GM21515 (cell line): ENCODE data around the gene RBFOX2.
"Not testable (repeated sequence)": the region's sequence is repeated elsewhere in the genome, so short reads cannot be mapped to it uniquely, and the experiment has no call there.

ENCODE experiments used
- ATAC-seq: cut with Tn5 transposase; IDR thresholded peaks from one replicate; pipeline ENCODE4 v1.9.1; 2021; ENCODE audit not compliant: unreplicated experiment

The RBFOX2 gene

GRCh38 chr22:35719212-35719875 lies 309.3 kb downstream of the RBFOX2 start:
- no peak for ATAC-seq

GRCh38 chr22:35717572-35717971 lies 311.1 kb downstream of the RBFOX2 start, which contains the start of gene APOL5:
TSS of gene APOL5 (plus strand) at chr22:35717872. CDS start at chr22:35717872, 0 bp downstream.
- no peak for ATAC-seq

- ATAC-seq, result no peak
Measured at GRCh38 chr22:35712672-35713071, 316.0 kb downstream of the RBFOX2 start.

- no peak for ATAC-seq
Measured at GRCh38 chr22:35711336-35711735, 317.3 kb downstream of the RBFOX2 start.

GRCh38 chr22:35708917-35709316 lies 319.7 kb downstream of the RBFOX2 start:
- ATAC-seq, result no peak

GRCh38 chr22:35708453-35708852 lies 320.2 kb downstream of the RBFOX2 start:
- no peak for ATAC-seq

- ATAC-seq, result no peak
Measured at GRCh38 chr22:35705141-35705540, 323.5 kb downstream of the RBFOX2 start.

GRCh38 chr22:35703861-35704584 lies 324.6 kb downstream of the RBFOX2 start:
- no peak for ATAC-seq

GRCh38 chr22:35699852-35700251 lies 328.8 kb downstream of the RBFOX2 start:
- ATAC-seq, result not testable (repeated sequence)

GRCh38 chr22:35697142-35697541 lies 331.5 kb downstream of the RBFOX2 start:
- no peak for ATAC-seq

GRCh38 chr22:35695202-35695601 lies 333.4 kb downstream of the RBFOX2 start:
- no peak for ATAC-seq

GRCh38 chr22:35690001-35690400 lies 338.6 kb downstream of the RBFOX2 start:
- no peak for ATAC-seq

GRCh38 chr22:35688913-35689675 lies 339.5 kb downstream of the RBFOX2 start:
- ATAC-seq, result no peak
